ENCODE measurements around the gene ENG.
"Not testable (repeated sequence)": the region's sequence is repeated elsewhere in the genome, so short reads cannot be mapped to it uniquely, and the experiment has no call there.

The ENG gene

GRCh38 chr9:127878001-127878651, 23.7 kb upstream of the ENG start:
- no peak for DNase-seq

GRCh38 chr9:127877566-127877998, 23.1 kb upstream of the ENG start, which contains the start of gene AK1:
Gene AK1 (minus strand): TSS chr9:127877675. CDS start chr9:127874617, 3,058 bp downstream.
- peak; percentile 58 for DNase-seq

- DNase-seq, result no peak
Observed at GRCh38 chr9:127876764-127877562, 22.5 kb upstream of the ENG start.

- DNase-seq, result no peak
Observed at GRCh38 chr9:127876026-127876763, 21.7 kb upstream of the ENG start.

- no peak for DNase-seq
Observed at GRCh38 chr9:127875306-127875966, 21.0 kb upstream of the ENG start.

- no peak for DNase-seq
Observed at GRCh38 chr9:127874301-127875221, 20.1 kb upstream of the ENG start.

GRCh38 chr9:127873886-127874285, 19.4 kb upstream of the ENG start:
- DNase-seq, result no peak

GRCh38 chr9:127873223-127873691, 18.8 kb upstream of the ENG start:
- DNase-seq, result no peak

GRCh38 chr9:127872369-127873222, 18.1 kb upstream of the ENG start:
- DNase-seq, result no peak

GRCh38 chr9:127871531-127871930, 17.1 kb upstream of the ENG start:
- DNase-seq, result no peak

- no peak for DNase-seq
Observed at GRCh38 chr9:127870887-127871286, 16.4 kb upstream of the ENG start.

- not testable (repeated sequence) for DNase-seq
Observed at GRCh38 chr9:127870153-127870491, 15.7 kb upstream of the ENG start.

GRCh38 chr9:127869310-127870152, 15.1 kb upstream of the ENG start:
- DNase-seq, result peak; percentile 82

- DNase-seq, result no peak
Observed at GRCh38 chr9:127868278-127868902, 13.9 kb upstream of the ENG start.

GRCh38 chr9:127867356-127868277, 13.2 kb upstream of the ENG start:
- no peak for DNase-seq

- no peak for DNase-seq
Observed at GRCh38 chr9:127866535-127866934, 12.1 kb upstream of the ENG start.

GRCh38 chr9:127865645-127866464, 11.4 kb upstream of the ENG start:
- no peak for DNase-seq
